ENCODE data around the gene PTPRT. TPM values are rescaled to one million over a fixed set of nuclear protein-coding genes. Genes with fewer than 3 reads are reported as not detected.

The PTPRT gene
- total and polyA plus RNA-seq, 4 donors = 0.14 to 2.8 (median 0.40) TPM

DNA sequence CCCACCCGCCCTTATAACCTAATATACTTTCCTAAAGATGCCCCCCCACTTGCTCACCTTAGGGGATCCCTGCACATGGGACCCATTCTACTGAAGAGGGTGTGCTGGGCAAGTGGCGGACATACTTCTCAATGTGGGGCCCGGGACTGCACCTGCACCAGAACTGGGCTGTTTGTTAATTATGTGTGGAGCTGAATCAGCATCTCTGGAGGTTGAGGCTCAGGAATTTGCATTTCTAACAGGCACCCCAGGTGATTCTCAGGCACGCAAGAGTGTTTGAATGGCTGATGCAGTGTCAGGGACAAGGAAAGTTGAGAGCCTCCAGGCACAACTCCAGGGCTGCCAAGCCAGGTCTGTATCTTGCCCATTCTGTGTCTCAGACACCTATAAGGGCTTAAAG lies 8.9 kb upstream of the PTPRT start:
- Histone ChIP-seq H3K9me3 (ENCODE audit: control insufficient read depth in 4 of 4, low read length in 3 of 4) (peaks cover 0 to 3% (median 0%) of the 10 kb centered on the region in 4 donors), H3K27ac (ENCODE audit: low read depth in 1 of 2, low read length in 2 of 2) (no peak overlapping the region), H3K27me3 (ENCODE audit: control insufficient read depth in 4 of 4, insufficient read depth in 4 of 4, low read length in 3 of 4) (peaks cover 0 to 2% (median 2%) of the 10 kb centered on the region in 4 donors), H3K36me3 (ENCODE audit: control insufficient read depth in 4 of 4, insufficient read depth in 3 of 4, low read depth in 1 of 4, low read length in 3 of 4) (no peaks in the 10 kb centered on the region), H3K9ac (ENCODE audit: low read depth in 1 of 2, low read length in 2 of 2) (no peak overlapping the region), H3K4me3 (ENCODE audit: low read depth in 1 of 3, low read length in 3 of 3) (no peak overlapping the region), H3K4me1 (ENCODE audit: control insufficient read depth in 4 of 4, insufficient read depth in 4 of 4, low read length in 3 of 4) (no peaks in the 10 kb centered on the region)
- TF ChIP-seq ZBTB33 (IDR thresholded peaks at IDR 0.05) (no peak), FOXA1 (IDR thresholded peaks at IDR 0.05) (no peak), TAF1 (conservative IDR thresholded peaks at IDR 0.05) (no peak), GABPA (IDR thresholded peaks at IDR 0.05 in 1 of 2, conservative IDR thresholded peaks at IDR 0.05 in 1 of 2) (no peak), FOXA2 (IDR thresholded peaks at IDR 0.05) (no peak), NR2F2 (IDR thresholded peaks at IDR 0.05) (no peak), RAD21 (IDR thresholded peaks at IDR 0.05) (no peak), JUND (IDR thresholded peaks at IDR 0.05) (no peak), REST (IDR thresholded peaks at IDR 0.05) (no peak), HNF4A (conservative IDR thresholded peaks at IDR 0.05) (no peak), MAX (IDR thresholded peaks at IDR 0.05) (no peak), SP1 (IDR thresholded peaks at IDR 0.05) (no peak), RXRA (IDR thresholded peaks at IDR 0.05) (no peak), CTCF (IDR thresholded peaks at IDR 0.05; ENCODE audit: low read depth, low read length, missing input control) (no peak), YY1 (IDR thresholded peaks at IDR 0.05) (no peak)
- DNase-seq (ENCODE audit: low spot score) = no peak
- 60% methylated on average over 4 of the region's 4 CpGs for WGBS

DNA sequence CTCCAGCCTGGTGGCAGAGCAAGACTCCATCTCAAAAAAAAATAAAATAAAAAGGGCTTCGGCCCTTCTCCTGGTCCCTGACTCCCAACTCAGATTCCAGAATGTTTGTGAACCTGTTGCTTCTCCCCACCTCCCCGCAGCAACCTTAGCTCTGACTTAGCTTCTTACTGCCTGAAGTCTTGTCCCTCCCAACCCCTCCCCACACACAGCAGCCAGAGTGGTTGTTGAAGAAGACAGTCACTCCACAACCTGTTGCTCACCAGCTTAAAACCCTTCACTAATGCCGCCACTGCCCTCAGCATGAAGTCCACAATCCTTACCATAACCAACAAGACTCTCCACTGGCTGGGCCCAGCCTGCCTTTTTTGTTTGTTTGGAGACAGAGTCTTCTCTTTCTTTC lies 6.5 kb upstream of the PTPRT start:
- Histone ChIP-seq H3K4me1 (ENCODE audit: control insufficient read depth in 4 of 4, insufficient read depth in 4 of 4, low read length in 3 of 4) (no peaks in the 10 kb centered on the region), H3K4me3 (ENCODE audit: low read depth in 1 of 3, low read length in 3 of 3) (no peak overlapping the region), H3K27me3 (ENCODE audit: control insufficient read depth in 4 of 4, insufficient read depth in 4 of 4, low read length in 3 of 4) (peaks cover 0 to 4% (median 1%) of the 10 kb centered on the region in 4 donors), H3K9me3 (ENCODE audit: control insufficient read depth in 4 of 4, low read length in 3 of 4) (no peaks in the 10 kb centered on the region), H3K27ac (ENCODE audit: low read depth in 1 of 2, low read length in 2 of 2) (no peak overlapping the region), H3K9ac (ENCODE audit: low read depth in 1 of 2, low read length in 2 of 2) (no peak overlapping the region), H3K36me3 (ENCODE audit: control insufficient read depth in 4 of 4, insufficient read depth in 3 of 4, low read depth in 1 of 4, low read length in 3 of 4) (no peaks in the 10 kb centered on the region)
- TF ChIP-seq RXRA (IDR thresholded peaks at IDR 0.05) (no peak), GABPA (IDR thresholded peaks at IDR 0.05 in 1 of 2, conservative IDR thresholded peaks at IDR 0.05 in 1 of 2) (no peak), CTCF (IDR thresholded peaks at IDR 0.05; ENCODE audit: low read depth, low read length, missing input control) (no peak), REST (IDR thresholded peaks at IDR 0.05) (no peak), RAD21 (IDR thresholded peaks at IDR 0.05) (no peak), YY1 (IDR thresholded peaks at IDR 0.05) (no peak), FOXA2 (IDR thresholded peaks at IDR 0.05) (no peak), ATF3 (IDR thresholded peaks at IDR 0.05) (no peak)
- no peak for DNase-seq (ENCODE audit: low spot score)
- WGBS = 89% methylated on average over 3 of the region's 3 CpGs

Data from liver (tissue), 9 donors.